Measurements from ENCODE around the gene FOXP1. TPM values are rescaled to one million over a fixed set of nuclear protein-coding genes. Genes with fewer than 3 reads are reported as not detected.

FOXP1 gene
- total RNA-seq, 1 experiment from 2014 or later = 58.4 TPM

DNA sequence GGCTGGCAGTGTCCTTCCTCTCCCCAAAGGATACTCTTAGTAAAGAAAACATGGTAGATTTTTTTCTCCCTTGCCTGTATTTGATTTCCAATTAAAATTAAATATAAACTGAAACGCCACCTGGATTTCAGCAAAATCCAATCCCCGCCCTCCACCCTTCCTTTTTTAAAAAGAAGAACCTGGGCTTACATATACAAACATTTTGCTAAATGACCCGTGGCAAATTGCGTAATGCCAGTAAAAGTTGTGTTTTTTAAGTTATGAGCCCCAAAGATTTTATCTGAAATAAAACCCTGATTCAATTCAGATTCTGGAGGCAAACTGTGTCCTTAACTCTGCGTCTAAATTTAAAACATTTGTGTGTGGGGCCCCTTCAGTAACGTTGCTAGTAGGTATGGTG is 403.0 kb downstream of the FOXP1 start:
- CTCF ChIA-PET = no interaction called here
- POLR2A ChIA-PET (ENCODE audit: low non-redundant PET) = no interaction called here
- intact Hi-C loops (cut with micrococcal nuclease; ENCODE audit: unreplicated experiment) = no loop called here
- Histone ChIP-seq H3K4me1 (ENCODE audit: insufficient read depth, low read length, poor library complexity, severe bottlenecking) (no peaks in the 10 kb centered on the region), H3K36me3 (ENCODE audit: insufficient read depth, low read length, poor library complexity, severe bottlenecking) (no peaks in the 10 kb centered on the region), H3K27ac (ENCODE audit: low read depth, low read length, poor library complexity, severe bottlenecking) (no peak overlapping the region), H3K9me3 (ENCODE audit: low read depth, low read length, poor library complexity, severe bottlenecking) (no peaks in the 10 kb centered on the region), H3K4me3 (ENCODE audit: low read depth, low read length, poor library complexity, severe bottlenecking) (no peak overlapping the region), H3K27me3 (replicated peaks; ENCODE audit: insufficient read depth, low read depth, low read length, poor library complexity) (no peaks in the 10 kb centered on the region)
- no TSS peak for BruUV-seq (replicated peaks)
- no peak for DNase-seq (ENCODE audit: low spot score)
- TF ChIP-seq EZH2 (IDR thresholded peaks at IDR 0.05; ENCODE audit: borderline replicate concordance, low read depth, low read length, poor library complexity, severe bottlenecking) = no peak
- TF ChIP-seq, protein P1, sequence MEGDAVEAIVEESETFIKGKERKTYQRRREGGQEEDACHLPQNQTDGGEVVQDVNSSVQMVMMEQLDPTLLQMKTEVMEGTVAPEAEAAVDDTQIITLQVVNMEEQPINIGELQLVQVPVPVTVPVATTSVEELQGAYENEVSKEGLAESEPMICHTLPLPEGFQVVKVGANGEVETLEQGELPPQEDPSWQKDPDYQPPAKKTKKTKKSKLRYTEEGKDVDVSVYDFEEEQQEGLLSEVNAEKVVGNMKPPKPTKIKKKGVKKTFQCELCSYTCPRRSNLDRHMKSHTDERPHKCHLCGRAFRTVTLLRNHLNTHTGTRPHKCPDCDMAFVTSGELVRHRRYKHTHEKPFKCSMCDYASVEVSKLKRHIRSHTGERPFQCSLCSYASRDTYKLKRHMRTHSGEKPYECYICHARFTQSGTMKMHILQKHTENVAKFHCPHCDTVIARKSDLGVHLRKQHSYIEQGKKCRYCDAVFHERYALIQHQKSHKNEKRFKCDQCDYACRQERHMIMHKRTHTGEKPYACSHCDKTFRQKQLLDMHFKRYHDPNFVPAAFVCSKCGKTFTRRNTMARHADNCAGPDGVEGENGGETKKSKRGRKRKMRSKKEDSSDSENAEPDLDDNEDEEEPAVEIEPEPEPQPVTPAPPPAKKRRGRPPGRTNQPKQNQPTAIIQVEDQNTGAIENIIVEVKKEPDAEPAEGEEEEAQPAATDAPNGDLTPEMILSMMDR (conservative IDR thresholded peaks at IDR 0.05; ENCODE audit: low read depth, low read length) = no peak

DNA sequence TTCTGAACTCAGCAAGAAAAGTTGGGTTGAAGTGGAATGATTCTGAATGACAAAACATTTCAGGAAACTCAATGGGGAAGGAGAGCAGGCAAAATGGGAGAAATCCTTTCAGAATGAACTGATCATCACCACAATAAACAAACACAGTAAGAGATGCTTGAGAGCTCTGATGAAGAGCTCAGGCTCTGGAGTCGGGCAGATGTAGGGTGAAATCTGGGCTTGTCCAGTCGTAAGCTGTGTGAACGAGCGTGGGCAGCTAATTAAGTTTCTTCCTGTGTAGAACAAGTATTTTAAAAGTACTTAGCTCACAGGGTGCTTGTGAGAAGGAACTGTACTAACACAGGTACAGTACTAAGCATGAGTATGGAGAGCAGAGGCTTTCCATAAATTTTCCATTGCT is 406.2 kb downstream of the FOXP1 start:
- Histone ChIP-seq H3K4me1 (ENCODE audit: insufficient read depth, low read length, poor library complexity, severe bottlenecking) (no peaks in the 10 kb centered on the region), H3K4me3 (ENCODE audit: low read depth, low read length, poor library complexity, severe bottlenecking) (no peak overlapping the region), H3K9me3 (ENCODE audit: low read depth, low read length, poor library complexity, severe bottlenecking) (no peaks in the 10 kb centered on the region), H3K27ac (ENCODE audit: low read depth, low read length, poor library complexity, severe bottlenecking) (no peak overlapping the region), H3K27me3 (replicated peaks; ENCODE audit: insufficient read depth, low read depth, low read length, poor library complexity) (no peaks in the 10 kb centered on the region), H3K36me3 (ENCODE audit: insufficient read depth, low read length, poor library complexity, severe bottlenecking) (no peaks in the 10 kb centered on the region)
- ChIA-PET CTCF (no interaction called here), POLR2A (ENCODE audit: low non-redundant PET) (no interaction called here)
- DNase-seq (ENCODE audit: low spot score) = no peak
- TF ChIP-seq EZH2 (IDR thresholded peaks at IDR 0.05; ENCODE audit: borderline replicate concordance, low read depth, low read length, poor library complexity, severe bottlenecking) = no peak
- TF ChIP-seq, protein P1 (conservative IDR thresholded peaks at IDR 0.05; ENCODE audit: low read depth, low read length) = no peak
- intact Hi-C loops (cut with micrococcal nuclease; ENCODE audit: unreplicated experiment) = no loop called here
- BruUV-seq (replicated peaks) = no TSS peak

DNA sequence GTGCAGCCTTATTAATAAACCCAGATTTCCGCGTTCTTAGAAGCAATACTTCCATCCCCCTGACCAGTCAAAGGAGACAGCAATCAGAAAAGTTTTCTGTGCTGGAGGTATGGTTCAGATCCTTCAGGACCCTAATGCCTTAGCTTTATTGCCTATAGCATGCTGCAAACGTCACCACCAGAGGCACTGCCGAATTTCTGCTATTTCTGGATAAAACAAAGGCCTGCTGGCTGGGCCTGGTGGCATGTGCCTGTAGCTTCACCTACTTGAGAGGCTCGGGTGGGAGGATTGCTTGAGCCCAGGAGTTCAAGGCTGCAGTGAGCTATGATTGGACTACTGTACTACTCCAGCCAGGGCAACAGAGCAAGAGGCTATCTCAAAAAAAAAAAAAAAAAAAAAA is 407.2 kb downstream of the FOXP1 start:
- no peak for DNase-seq (ENCODE audit: low spot score)
- no peaks in the 10 kb centered on the region for H3K4me1 ChIP-seq (ENCODE audit: insufficient read depth, low read length, poor library complexity, severe bottlenecking)
- no TSS peak for BruUV-seq (replicated peaks)
- ChIA-PET CTCF (no interaction called here), POLR2A (ENCODE audit: low non-redundant PET) (no interaction called here)
- no peaks in the 10 kb centered on the region for H3K9me3 ChIP-seq (ENCODE audit: low read depth, low read length, poor library complexity, severe bottlenecking)
- intact Hi-C loops (cut with micrococcal nuclease; ENCODE audit: unreplicated experiment) = no loop called here
- H3K4me3 ChIP-seq (ENCODE audit: low read depth, low read length, poor library complexity, severe bottlenecking) = no peak overlapping the region
- H3K27ac ChIP-seq (ENCODE audit: low read depth, low read length, poor library complexity, severe bottlenecking) = no peak overlapping the region
- TF ChIP-seq, protein P1 (conservative IDR thresholded peaks at IDR 0.05; ENCODE audit: low read depth, low read length) = no peak
- no peak for TF ChIP-seq EZH2 (IDR thresholded peaks at IDR 0.05; ENCODE audit: borderline replicate concordance, low read depth, low read length, poor library complexity, severe bottlenecking)
- no peaks in the 10 kb centered on the region for H3K36me3 ChIP-seq (ENCODE audit: insufficient read depth, low read length, poor library complexity, severe bottlenecking)
- no peaks in the 10 kb centered on the region for H3K27me3 ChIP-seq (replicated peaks; ENCODE audit: insufficient read depth, low read depth, low read length, poor library complexity)
